DOHH2 (cell line): ENCODE results near the gene EXOC7.
"Not testable (repeated sequence)": the region's sequence is repeated elsewhere in the genome, so short reads cannot be mapped to it uniquely, and the experiment has no call there.

Source experiments
- H3F3A ChIP-seq: fragments of 200-600 bp; sonication (generic), shearing (Covaris generic); 2 replicates; pipeline ENCODE4 v1.6.0; 2016; ENCODE audit warnings: antibody characterized with exemption, mild to moderate bottlenecking; ENCODE audit not compliant: control insufficient read depth, insufficient read depth
- H3K27ac ChIP-seq: fragments of 200-600 bp; sonication (generic); 2 replicates; pipeline ENCODE4 v1.5.1; 2014; ENCODE audit warnings: low read depth, mild to moderate bottlenecking, low read length, moderate library complexity
- H3K27me3 ChIP-seq: fragments of 200-600 bp; sonication (generic); 2 replicates; pipeline ENCODE4 v1.6.1; 2014; ENCODE audit warnings: mild to moderate bottlenecking, low read length, mixed read lengths; ENCODE audit not compliant: control insufficient read depth
- H3K36me3 ChIP-seq: fragments of 200-600 bp; sonication (generic); 2 replicates; pipeline ENCODE4 v1.6.1; 2014; ENCODE audit warnings: mild to moderate bottlenecking, low read length, moderate library complexity, mixed read lengths; ENCODE audit not compliant: control insufficient read depth
- H3K4me1 ChIP-seq: fragments of 200-600 bp; sonication (generic); 2 replicates; pipeline ENCODE4 v1.6.1; 2014; ENCODE audit warnings: mild to moderate bottlenecking, low read length, mixed read lengths; ENCODE audit not compliant: control insufficient read depth
- H3K4me2 ChIP-seq: fragments of 200-600 bp; sonication (generic); 2 replicates; pipeline ENCODE4 v1.6.0; 2014; ENCODE audit warnings: mild to moderate bottlenecking, low read length, moderate library complexity
- H3K4me3 ChIP-seq: fragments of 200-600 bp; sonication (generic); 2 replicates; pipeline ENCODE4 v1.5.1; 2014; ENCODE audit warnings: mild to moderate bottlenecking, low read length, mixed read lengths
- H3K79me2 ChIP-seq: fragments of 200-600 bp; sonication (generic); 2 replicates; pipeline ENCODE4 v1.6.1; 2014; ENCODE audit warnings: mild to moderate bottlenecking, low read length, mixed read lengths; ENCODE audit not compliant: control insufficient read depth
- H3K9me2 ChIP-seq: fragments of 200-600 bp; sonication (generic); replicated peaks from 2 replicates; pipeline ENCODE4 v1.6.1; 2014; ENCODE audit warnings: mild to moderate bottlenecking, low read length, mixed read lengths; ENCODE audit not compliant: control insufficient read depth
- H3K9me3 ChIP-seq: fragments of 200-600 bp; sonication (generic); 2 replicates; pipeline ENCODE4 v1.6.1; 2014; ENCODE audit warnings: antibody characterized with exemption, low read length, mixed read lengths; ENCODE audit not compliant: control insufficient read depth, insufficient read depth
- H4K20me1 ChIP-seq: fragments of 200-600 bp; sonication (generic); 2 replicates; pipeline ENCODE4 v1.6.0; 2014; ENCODE audit warnings: low read depth, mild to moderate bottlenecking, antibody characterized with exemption, low read length, moderate library complexity; ENCODE audit not compliant: control insufficient read depth, insufficient read depth
- CTCF ChIP-seq: fragments of 200-600 bp; sonication (generic); IDR thresholded peaks from one replicate; pipeline ENCODE4 v1.5.1; 2014; ENCODE audit warnings: antibody characterized with exemption, mild to moderate bottlenecking, low read depth, low read length; ENCODE audit not compliant: poor library complexity, severe bottlenecking
- EZH2phosphoT487 ChIP-seq: fragments of 200-600 bp; sonication (generic); IDR thresholded peaks from 2 replicates; pipeline ENCODE4 v1.6.1; 2017; ENCODE audit warnings: borderline replicate concordance, mild to moderate bottlenecking, antibody characterized with exemption, low read length, moderate library complexity, mixed read lengths

The EXOC7 gene

GRCh38 chr17:76046064-76046463, 57.5 kb downstream of the EXOC7 start:
- Histone ChIP-seq H4K20me1 (no peaks in the 10 kb centered on the region), H3K79me2 (no peaks in the 10 kb centered on the region), H3K4me1 (peaks cover 7% of the 10 kb centered on the region; the same call in 1 of the 2 replicates), H3K4me3 (no peak overlapping the region), H3K27ac (no peak overlapping the region), H3K27me3 (no peaks in the 10 kb centered on the region), H3K9me2 (no peaks in the 10 kb centered on the region), H3F3A (no peaks in the 10 kb centered on the region), H3K36me3 (peaks cover 92% of the 10 kb centered on the region), H3K4me2 (no peak overlapping the region), H3K9me3 (no peaks in the 10 kb centered on the region)
- TF ChIP-seq EZH2phosphoT487 = no peak
- no peak for TF ChIP-seq CTCF

- H3K9me3 ChIP-seq, H4K20me1 ChIP-seq, H3K4me3 ChIP-seq, H3K4me2 ChIP-seq, H3F3A ChIP-seq, H3K27ac ChIP-seq, H3K27me3 ChIP-seq, H3K9me2 ChIP-seq, H3K4me1 ChIP-seq, H3K79me2 ChIP-seq: not testable (repeated sequence)
- H3K36me3 ChIP-seq = peaks cover 92% of the 10 kb centered on the region
Measured at GRCh38 chr17:76044475-76045007, 59.0 kb downstream of the EXOC7 start.

GRCh38 chr17:76042868-76043267, 60.7 kb downstream of the EXOC7 start:
- not testable (repeated sequence) for H3K79me2 ChIP-seq, H3K9me3 ChIP-seq
- H3K36me3 ChIP-seq = peaks cover 90% of the 10 kb centered on the region

GRCh38 chr17:76040376-76040775, 63.2 kb downstream of the EXOC7 start:
- Histone ChIP-seq H3K79me2 (no peaks in the 10 kb centered on the region), H3K4me2 (no peak overlapping the region), H3K36me3 (peaks cover 68% of the 10 kb centered on the region), H4K20me1 (no peaks in the 10 kb centered on the region), H3K4me3 (no peak overlapping the region), H3K4me1 (no peaks in the 10 kb centered on the region), H3F3A (no peaks in the 10 kb centered on the region), H3K9me3 (no peaks in the 10 kb centered on the region), H3K9me2 (no peaks in the 10 kb centered on the region), H3K27me3 (no peaks in the 10 kb centered on the region), H3K27ac (no peak overlapping the region)
- TF ChIP-seq EZH2phosphoT487 = no peak
- TF ChIP-seq CTCF = no peak

More at GRCh38 chr17:76042868-76043267, 60.7 kb downstream of the EXOC7 start:
- H3K4me2 ChIP-seq, H4K20me1 ChIP-seq, H3F3A ChIP-seq, H3K9me2 ChIP-seq, H3K27ac ChIP-seq, H3K4me3 ChIP-seq, H3K27me3 ChIP-seq, H3K4me1 ChIP-seq: not testable (repeated sequence)
